ENCODE measurements around the gene VKORC1. TPM values are rescaled to one million over a fixed set of nuclear protein-coding genes. Genes with fewer than 3 reads are reported as not detected.

VKORC1 gene
- total and polyA plus RNA-seq, 2 experiments from 2014 or later = 105 to 195 TPM

GRCh38 chr16:31108035-31108793 is 13.6 kb upstream of the VKORC1 start, which contains the start of gene BCKDK:
TSS of gene BCKDK (plus strand) at chr16:31108386. CDS start at chr16:31109224, 838 bp downstream.
- Histone ChIP-seq H3K4me3 (peak within 1 kb of the TSS; percentile 100), H3K27ac (peak within 1 kb of the TSS; percentile 69), H3K9me3 (ENCODE audit: low read depth) (no peaks in the 10 kb centered on the region), H3K27me3 (no peaks in the 10 kb centered on the region), H3K36me3 (replicated peaks; ENCODE audit: insufficient read depth, low read depth) (no peaks in the 10 kb centered on the region), H3K4me1 (ENCODE audit: insufficient read depth) (peaks cover 6% of the 10 kb centered on the region), H3K9me2 (replicated peaks; ENCODE audit: insufficient read depth) (no peaks in the 10 kb centered on the region), H4K20me1 (ENCODE audit: insufficient read depth, poor library complexity, severe bottlenecking) (no peaks in the 10 kb centered on the region), H3K79me2 (peaks cover 12% of the 10 kb centered on the region), H2AFZ (peak within 1 kb of the TSS; percentile 99), H3K4me2 (peak within 1 kb of the TSS; percentile 98)
- peak; percentile 83 for DNase-seq (ENCODE audit: low spot score)
- 6% methylated on average over 64 of the region's 68 CpGs for WGBS (ENCODE audit: low lambda C conversion rate, missing lambda C conversion rate)
- TF ChIP-seq CTCF (IDR thresholded peaks at IDR 0.05; ENCODE audit: poor library complexity) = no peak
- no peak for TF ChIP-seq EZH2phosphoT487 (IDR thresholded peaks at IDR 0.05; ENCODE audit: low read depth, severe bottlenecking, unreplicated experiment)
- no peak for TF ChIP-seq EZH2 (IDR thresholded peaks at IDR 0.05; ENCODE audit: borderline replicate concordance)

GRCh38 chr16:31107465-31107867 is 12.9 kb upstream of the VKORC1 start:
- Histone ChIP-seq H3K9me3 (ENCODE audit: low read depth) (no peaks in the 10 kb centered on the region), H3K4me3 (no peak overlapping the region), H3K4me2 (no peak overlapping the region), H3K4me1 (ENCODE audit: insufficient read depth) (peaks cover 6% of the 10 kb centered on the region), H3K79me2 (peaks cover 12% of the 10 kb centered on the region), H3K27me3 (no peaks in the 10 kb centered on the region), H2AFZ (peak overlapping the region; percentile 99), H3K9me2 (replicated peaks; ENCODE audit: insufficient read depth) (no peaks in the 10 kb centered on the region), H3K27ac (no peak overlapping the region), H3K36me3 (replicated peaks; ENCODE audit: insufficient read depth, low read depth) (no peaks in the 10 kb centered on the region), H4K20me1 (ENCODE audit: insufficient read depth, poor library complexity, severe bottlenecking) (no peaks in the 10 kb centered on the region)
- 91% methylated on average over 6 of the region's 6 CpGs for WGBS (ENCODE audit: low lambda C conversion rate, missing lambda C conversion rate)
- TF ChIP-seq EZH2phosphoT487 (IDR thresholded peaks at IDR 0.05; ENCODE audit: low read depth, severe bottlenecking, unreplicated experiment) (no peak), EZH2 (IDR thresholded peaks at IDR 0.05; ENCODE audit: borderline replicate concordance) (no peak), CTCF (IDR thresholded peaks at IDR 0.05; ENCODE audit: poor library complexity) (no peak)
- peak; percentile 2 for DNase-seq (ENCODE audit: low spot score)

GRCh38 chr16:31106509-31107464 is 12.2 kb upstream of the VKORC1 start:
- Histone ChIP-seq H3K27ac (no peak overlapping the region), H3K4me2 (no peak overlapping the region), H3K36me3 (replicated peaks; ENCODE audit: insufficient read depth, low read depth) (no peaks in the 10 kb centered on the region), H3K79me2 (peaks cover 12% of the 10 kb centered on the region), H3K27me3 (no peaks in the 10 kb centered on the region), H4K20me1 (ENCODE audit: insufficient read depth, poor library complexity, severe bottlenecking) (no peaks in the 10 kb centered on the region), H3K4me3 (no peak overlapping the region), H3K9me2 (replicated peaks; ENCODE audit: insufficient read depth) (no peaks in the 10 kb centered on the region), H3K9me3 (ENCODE audit: low read depth) (no peaks in the 10 kb centered on the region), H3K4me1 (ENCODE audit: insufficient read depth) (peaks cover 6% of the 10 kb centered on the region), H2AFZ (no peak overlapping the region)
- no peak for TF ChIP-seq CTCF (IDR thresholded peaks at IDR 0.05; ENCODE audit: poor library complexity)
- TF ChIP-seq EZH2 (IDR thresholded peaks at IDR 0.05; ENCODE audit: borderline replicate concordance) = no peak
- no peak for TF ChIP-seq EZH2phosphoT487 (IDR thresholded peaks at IDR 0.05; ENCODE audit: low read depth, severe bottlenecking, unreplicated experiment)
- 95% methylated on average over 28 of the region's 28 CpGs for whole genome bisulfite sequencing (ENCODE audit: low lambda C conversion rate, missing lambda C conversion rate)
- DNase-seq (ENCODE audit: low spot score) = peak; percentile 1
